Kidney (tissue), 14 donors: ENCODE data around the gene EIF4E2. TPM values are rescaled to one million over a fixed set of nuclear protein-coding genes. Genes with fewer than 3 reads are reported as not detected.

Source experiments
- DNase-seq, 5 donors: peaks; one replicate each; pipeline ENCODE4 v3.0.0-alpha.2; 2013 to 2020
- FAIRE-seq: peaks from 2 replicates; lab custom pipeline; 2012; peaks lifted over from hg19 to GRCh38; lab: Jason Lieb, UNC
- H3K27ac ChIP-seq, 2 donors: one replicate each; pipeline ENCODE4 v1.7.0; 2013; ENCODE audit warnings: low read depth in 2 of 2, low read length in 2 of 2, inconsistent platforms in 1 of 2
- H3K27me3 ChIP-seq: one replicate; pipeline ENCODE4 v1.7.1; 2013; ENCODE audit warnings: low read length, inconsistent platforms; ENCODE audit not compliant: control insufficient read depth, insufficient read depth
- H3K36me3 ChIP-seq, 3 donors: one replicate each; pipeline versions ENCODE4 v1.7.0 to v1.7.1; 2013; ENCODE audit warnings: low read length in 3 of 3, control low read depth in 1 of 3, inconsistent platforms in 1 of 3; ENCODE audit not compliant: insufficient read depth in 3 of 3, control insufficient read depth in 2 of 3
- H3K4me1 ChIP-seq, 3 donors: one replicate each; pipeline versions ENCODE4 v1.7.0 to v1.7.1; 2013; ENCODE audit warnings: low read length in 3 of 3, inconsistent platforms in 1 of 3, low read depth in 1 of 3; ENCODE audit not compliant: control insufficient read depth in 2 of 3, insufficient read depth in 2 of 3
- H3K4me3 ChIP-seq, 3 donors: one replicate each; pipeline versions ENCODE4 v1.7.0 to v1.8.1; 2013; ENCODE audit warnings: low read length in 3 of 3, control low read depth in 1 of 3, inconsistent platforms in 1 of 3
- H3K9ac ChIP-seq, 3 donors: one replicate each; pipeline versions ENCODE4 v1.7.0 to v1.7.1; 2013; ENCODE audit warnings: low read length in 3 of 3, control low read depth in 1 of 3, inconsistent platforms in 1 of 3
- H3K9me3 ChIP-seq, 3 donors: one replicate each; pipeline versions ENCODE4 v1.7.0 to v1.7.1; 2013; ENCODE audit warnings: low read length in 3 of 3, control low read depth in 1 of 3, inconsistent platforms in 1 of 3; ENCODE audit not compliant: control insufficient read depth in 2 of 3, insufficient read depth in 1 of 3
- CTCF ChIP-seq: IDR thresholded peaks from 3 replicates; pipeline ENCODE4 v1.5.1; 2012; ENCODE audit warnings: mild to moderate bottlenecking, moderate library complexity, borderline replicate concordance; ENCODE audit not compliant: insufficient read depth; ENCODE audit errors: extremely low read depth
- intact Hi-C: fragments of 100-400 bp; cut with DNase I; formaldehyde crosslinking; loops from one replicate; pipeline ENCODE4 v1.11.1; 2022
- polyA plus RNA-seq: library from polyadenylated mRNA; stranded (reverse); fragments of 350-450 nt; fragmentation: Illumina TruSeq; extraction: RNeasy Lipid Tissue Mini Kit (QIAGEN cat#74804); gene quantifications from one replicate; pipeline ENCODE4 v1.2.3, GENCODE V29; 2014; ENCODE audit warnings: low read depth, low replicate concordance; ENCODE audit not compliant: insufficient read depth
- total RNA-seq: library from RNA; stranded (reverse); fragmentation: NEBNext Ultra II Directional; extraction: Animal tissue kit (Norgen Biotek cat#: 25700); gene quantifications from one replicate; pipeline ENCODE4 v1.2.1, GENCODE V29; 2021
- donor health status: control.
- donor health status: control.
- donor health status: control.
- donor health status: control.
- donor health status: control.
- donor health status: DM: yes; HTN: yes; CAD: no.
- donor health status: Normal renal cell carcinoma (clear cell type).

EIF4E2 gene
- total and polyA plus RNA-seq, 2 donors from 2014 or later: 78.3 to 79.2 TPM

- no peak for FAIRE-seq
- Histone ChIP-seq H3K27me3 (no peaks in the 10 kb centered on the region), H3K9me3 (no peaks in the 10 kb centered on the region), H3K36me3 (peaks cover 0 to 2% (median 0%) of the 10 kb centered on the region in 3 donors), H3K4me1 (no peaks in the 10 kb centered on the region), H3K27ac (no peak overlapping the region), H3K4me3 (no peak overlapping the region), H3K9ac (no peak overlapping the region)
- no peak for TF ChIP-seq CTCF
- intact Hi-C loops: no loop called here
- no peak for DNase-seq
Measured at GRCh38 chr2:232543491-232543890, 7.0 kb upstream of the EIF4E2 start.

- TF ChIP-seq CTCF: no peak
- intact Hi-C loops: no loop called here
- H3K9me3 ChIP-seq: no peaks in the 10 kb centered on the region
- DNase-seq (no peak), FAIRE-seq (no peak)
- H3K4me3 ChIP-seq: no peak overlapping the region
- no peak overlapping the region for H3K27ac ChIP-seq
- H3K4me1 ChIP-seq: no peaks in the 10 kb centered on the region
- H3K9ac ChIP-seq: no peak overlapping the region
- no peaks in the 10 kb centered on the region for H3K27me3 ChIP-seq
- peaks cover 0 to 2% (median 0%) of the 10 kb centered on the region in 3 donors for H3K36me3 ChIP-seq
Measured at GRCh38 chr2:232543928-232544631, 6.4 kb upstream of the EIF4E2 start.

GRCh38 chr2:232544674-232545073 lies 5.8 kb upstream of the EIF4E2 start:
- Histone ChIP-seq H3K27me3 (no peaks in the 10 kb centered on the region), H3K4me3 (no peak overlapping the region), H3K4me1 (peaks cover 0 to 2% (median 0%) of the 10 kb centered on the region in 3 donors), H3K9me3 (no peaks in the 10 kb centered on the region), H3K9ac (no peak overlapping the region), H3K36me3 (peaks cover 0 to 2% (median 0%) of the 10 kb centered on the region in 3 donors), H3K27ac (no peak overlapping the region)
- FAIRE-seq (no peak), DNase-seq (no peak)
- intact Hi-C loops: no loop called here
- no peak for TF ChIP-seq CTCF
